Fibroblast of villous mesenchyme (primary cell): ENCODE results near the gene ELOVL3. TPM values are rescaled to one million over a fixed set of nuclear protein-coding genes. Genes with fewer than 3 reads are reported as not detected.

Experiments used
- DNase-seq: peaks from one replicate; pipeline ENCODE4 v3.0.0-alpha.2; 2010; ENCODE audit warnings: low read depth
- H3K4me3 ChIP-seq: 2 replicates; pipeline ENCODE4 v1.5.1; 2011; ENCODE audit warnings: low read depth, mild to moderate bottlenecking, low read length
- total RNA-seq: library from RNA; depleted of rRNA; stranded (reverse); fragments of >200 nt; gene quantifications from 2 replicates; pipeline ENCODE4 v1.2.3, GENCODE V29; 2012
- TF ChIP-seq, protein P1 (sequence below): IDR thresholded peaks from 2 replicates; pipeline ENCODE4 v1.5.1; 2012; ENCODE audit warnings: low read depth, mild to moderate bottlenecking, low read length; ENCODE audit not compliant: insufficient read depth

Gene ELOVL3
- total RNA-seq, 1 donor = 0.86 TPM

DNA sequence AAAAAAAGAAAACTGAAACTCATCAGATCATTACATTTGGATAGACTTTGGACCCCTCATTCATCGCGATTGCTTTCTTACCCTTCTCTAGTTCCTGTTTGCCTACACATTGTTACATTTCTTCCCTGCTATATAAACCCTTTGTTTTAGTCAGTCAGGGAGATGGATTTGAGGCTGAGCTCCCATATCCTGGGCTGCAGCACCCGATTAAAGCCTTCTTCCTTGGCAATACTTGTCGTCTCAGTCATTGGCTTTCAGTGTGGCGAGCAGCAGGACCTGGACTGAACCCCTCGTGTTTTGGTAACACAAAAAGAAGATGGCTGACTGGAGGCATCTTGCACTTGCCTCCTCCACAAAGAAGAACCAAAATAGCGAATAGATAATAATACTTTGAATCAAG is 34.1 kb upstream of the ELOVL3 start:
- DNase-seq = no peak
- no peak overlapping the region for H3K4me3 ChIP-seq
- TF ChIP-seq, protein P1, sequence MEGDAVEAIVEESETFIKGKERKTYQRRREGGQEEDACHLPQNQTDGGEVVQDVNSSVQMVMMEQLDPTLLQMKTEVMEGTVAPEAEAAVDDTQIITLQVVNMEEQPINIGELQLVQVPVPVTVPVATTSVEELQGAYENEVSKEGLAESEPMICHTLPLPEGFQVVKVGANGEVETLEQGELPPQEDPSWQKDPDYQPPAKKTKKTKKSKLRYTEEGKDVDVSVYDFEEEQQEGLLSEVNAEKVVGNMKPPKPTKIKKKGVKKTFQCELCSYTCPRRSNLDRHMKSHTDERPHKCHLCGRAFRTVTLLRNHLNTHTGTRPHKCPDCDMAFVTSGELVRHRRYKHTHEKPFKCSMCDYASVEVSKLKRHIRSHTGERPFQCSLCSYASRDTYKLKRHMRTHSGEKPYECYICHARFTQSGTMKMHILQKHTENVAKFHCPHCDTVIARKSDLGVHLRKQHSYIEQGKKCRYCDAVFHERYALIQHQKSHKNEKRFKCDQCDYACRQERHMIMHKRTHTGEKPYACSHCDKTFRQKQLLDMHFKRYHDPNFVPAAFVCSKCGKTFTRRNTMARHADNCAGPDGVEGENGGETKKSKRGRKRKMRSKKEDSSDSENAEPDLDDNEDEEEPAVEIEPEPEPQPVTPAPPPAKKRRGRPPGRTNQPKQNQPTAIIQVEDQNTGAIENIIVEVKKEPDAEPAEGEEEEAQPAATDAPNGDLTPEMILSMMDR = no peak

GRCh38 chr10:102195296-102195870 is 30.7 kb upstream of the ELOVL3 start:
- H3K4me3 ChIP-seq = no peak overlapping the region
- TF ChIP-seq, protein P1 = no peak
- DNase-seq = no peak

GRCh38 chr10:102196893-102197292 is 29.2 kb upstream of the ELOVL3 start:
- TF ChIP-seq, protein P1 = no peak
- no peak overlapping the region for H3K4me3 ChIP-seq
- DNase-seq = no peak

- no peak for DNase-seq
- TF ChIP-seq, protein P1 = no peak
- no peak overlapping the region for H3K4me3 ChIP-seq
Observed at GRCh38 chr10:102198027-102198426, 28.1 kb upstream of the ELOVL3 start.

- no peak for DNase-seq
- no peak overlapping the region for H3K4me3 ChIP-seq
- TF ChIP-seq, protein P1 = no peak
Observed at GRCh38 chr10:102200751-102201640, 25.1 kb upstream of the ELOVL3 start.

DNA sequence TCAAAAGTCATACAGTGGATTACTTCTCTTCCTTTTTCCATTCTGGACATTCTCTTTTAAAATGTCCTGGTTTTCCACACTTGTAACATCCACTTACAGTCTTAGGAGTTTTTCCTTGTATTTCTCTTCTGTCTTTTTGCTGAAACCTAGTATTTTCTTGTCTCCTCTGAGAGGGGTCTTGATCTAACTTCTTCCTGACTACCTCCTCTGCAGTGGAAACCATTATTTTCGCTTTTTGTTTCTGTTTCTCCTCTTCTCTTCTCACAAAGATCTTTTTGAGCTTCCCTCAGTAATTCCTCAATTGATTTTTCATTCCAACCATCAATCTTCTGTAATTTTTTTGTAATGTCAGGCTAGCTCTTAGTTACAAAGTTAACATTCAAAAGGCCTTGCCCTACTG is 23.7 kb upstream of the ELOVL3 start:
- DNase-seq = no peak
- TF ChIP-seq, protein P1 = no peak
- no peak overlapping the region for H3K4me3 ChIP-seq
